Mesenchymal stem cell (in vitro differentiated cells and primary cell): ENCODE data around the gene ATP5PF.

ENCODE experiments used
- DNase-seq: peaks from one replicate; pipeline ENCODE4 v3.0.0-alpha.2; 2013
- H2AFZ ChIP-seq: one replicate; pipeline ENCODE4 v1.6.1; 2013; ENCODE audit warnings: low read depth, mild to moderate bottlenecking, control low read depth, inconsistent platforms, low read length, moderate library complexity
- H2AK5ac ChIP-seq: 2 replicates; pipeline ENCODE4 v1.6.1; 2013; ENCODE audit warnings: low read length, moderate library complexity, mild to moderate bottlenecking, inconsistent platforms; ENCODE audit not compliant: severe bottlenecking
- H2BK120ac ChIP-seq: one replicate; pipeline ENCODE4 v1.6.1; 2013; ENCODE audit warnings: low read depth, mild to moderate bottlenecking, inconsistent platforms, low read length, moderate library complexity
- H2BK12ac ChIP-seq, 2 experiments: one replicate each; pipeline ENCODE4 v1.6.1; 2013; ENCODE audit warnings: inconsistent platforms in 2 of 2, low read length in 2 of 2, mild to moderate bottlenecking in 2 of 2, moderate library complexity in 2 of 2, control low read depth in 1 of 2
- H2BK15ac ChIP-seq: one replicate; pipeline ENCODE4 v1.6.1; 2013; ENCODE audit warnings: mild to moderate bottlenecking, low read depth, inconsistent platforms; ENCODE audit not compliant: poor library complexity, severe bottlenecking
- H2BK5ac ChIP-seq: 2 replicates; pipeline ENCODE4 v1.6.1; 2013; ENCODE audit warnings: low read depth, mild to moderate bottlenecking, low read length, control low read depth, inconsistent platforms; ENCODE audit not compliant: poor library complexity, severe bottlenecking
- H3K14ac ChIP-seq, 2 experiments: one replicate each; pipeline ENCODE4 v1.6.1; 2013; ENCODE audit warnings: inconsistent platforms in 2 of 2, low read length in 2 of 2, control low read depth in 1 of 2, mild to moderate bottlenecking in 1 of 2, moderate library complexity in 1 of 2
- H3K18ac ChIP-seq, 2 experiments: one replicate each; pipeline ENCODE4 v1.6.1; 2013; ENCODE audit warnings: inconsistent platforms in 2 of 2, low read length in 2 of 2, control low read depth in 1 of 2, low read depth in 1 of 2, mild to moderate bottlenecking in 1 of 2
- H3K23ac ChIP-seq, 2 experiments: one replicate each; pipeline ENCODE4 v1.6.1; 2013; ENCODE audit warnings: inconsistent platforms in 2 of 2, low read length in 2 of 2, mild to moderate bottlenecking in 2 of 2, moderate library complexity in 2 of 2, control low read depth in 1 of 2
- H3K27ac ChIP-seq: 2 replicates; pipeline ENCODE4 v1.5.1; 2013; ENCODE audit warnings: mild to moderate bottlenecking, moderate library complexity, low read length, control low read depth, inconsistent platforms; ENCODE audit not compliant: poor library complexity, severe bottlenecking
- H3K27me3 ChIP-seq, 2 experiments: 2 replicates each; pipeline versions ENCODE4 v1.6.1 to v1.7.0; 2013; ENCODE audit warnings: low read length in 2 of 2, mild to moderate bottlenecking in 2 of 2, moderate library complexity in 2 of 2, control low read depth in 1 of 2, inconsistent platforms in 1 of 2; ENCODE audit not compliant: control insufficient read depth in 1 of 2, insufficient read depth in 1 of 2
- H3K36me3 ChIP-seq, 2 experiments: 2 replicates each; pipeline versions ENCODE4 v1.6.1 to v1.7.0; 2013; ENCODE audit warnings: low read length in 2 of 2, control low read depth in 1 of 2, inconsistent platforms in 1 of 2, low read depth in 1 of 2, mild to moderate bottlenecking in 1 of 2; ENCODE audit not compliant: insufficient read depth in 2 of 2, control insufficient read depth in 1 of 2
- H3K4ac ChIP-seq, 2 experiments: one replicate each; pipeline ENCODE4 v1.6.1; 2013; ENCODE audit warnings: inconsistent platforms in 2 of 2, low read length in 2 of 2, mild to moderate bottlenecking in 2 of 2, moderate library complexity in 2 of 2, control low read depth in 1 of 2, low read depth in 1 of 2
- H3K4me1 ChIP-seq: 2 replicates; pipeline ENCODE4 v1.6.1; 2013; ENCODE audit warnings: low read depth, low read length, control low read depth; ENCODE audit not compliant: control insufficient read depth, insufficient read depth
- H3K4me2 ChIP-seq: 2 replicates; pipeline ENCODE4 v1.6.1; 2013; ENCODE audit warnings: low read length, mild to moderate bottlenecking, inconsistent platforms; ENCODE audit not compliant: poor library complexity, severe bottlenecking
- H3K4me3 ChIP-seq, 2 experiments: 2 replicates each; pipeline versions ENCODE4 v1.5.1 to v1.7.0; 2013; ENCODE audit warnings: low read length in 2 of 2, mild to moderate bottlenecking in 2 of 2, control low read depth in 1 of 2, low read depth in 1 of 2; ENCODE audit not compliant: insufficient read depth in 1 of 2
- H3K79me1 ChIP-seq: replicated peaks from 2 replicates; pipeline ENCODE4 v1.6.1; 2013; ENCODE audit warnings: mild to moderate bottlenecking, control low read depth, low read length, inconsistent platforms; ENCODE audit not compliant: poor library complexity, severe bottlenecking
- H3K9ac ChIP-seq: 2 replicates; pipeline ENCODE4 v1.7.0; 2013; ENCODE audit warnings: mild to moderate bottlenecking, low read length, moderate library complexity
- H3K9me3 ChIP-seq: 2 replicates; pipeline ENCODE4 v1.7.0; 2013; ENCODE audit warnings: mild to moderate bottlenecking, low read length; ENCODE audit not compliant: control insufficient read depth
- H4K8ac ChIP-seq: one replicate; pipeline ENCODE4 v1.6.1; 2013; ENCODE audit warnings: inconsistent platforms, mild to moderate bottlenecking, low read length, moderate library complexity
- H4K91ac ChIP-seq: one replicate; pipeline ENCODE4 v1.6.1; 2013; ENCODE audit warnings: mild to moderate bottlenecking, low read length, inconsistent platforms
- WGBS: methylation state at CpG from one replicate; pipeline ENCODE4 v1.1.7; 2013; ENCODE audit warnings: mixed read lengths; 5-methylcytosine and 5-hydroxymethylcytosine counted together

ATP5PF gene

DNA sequence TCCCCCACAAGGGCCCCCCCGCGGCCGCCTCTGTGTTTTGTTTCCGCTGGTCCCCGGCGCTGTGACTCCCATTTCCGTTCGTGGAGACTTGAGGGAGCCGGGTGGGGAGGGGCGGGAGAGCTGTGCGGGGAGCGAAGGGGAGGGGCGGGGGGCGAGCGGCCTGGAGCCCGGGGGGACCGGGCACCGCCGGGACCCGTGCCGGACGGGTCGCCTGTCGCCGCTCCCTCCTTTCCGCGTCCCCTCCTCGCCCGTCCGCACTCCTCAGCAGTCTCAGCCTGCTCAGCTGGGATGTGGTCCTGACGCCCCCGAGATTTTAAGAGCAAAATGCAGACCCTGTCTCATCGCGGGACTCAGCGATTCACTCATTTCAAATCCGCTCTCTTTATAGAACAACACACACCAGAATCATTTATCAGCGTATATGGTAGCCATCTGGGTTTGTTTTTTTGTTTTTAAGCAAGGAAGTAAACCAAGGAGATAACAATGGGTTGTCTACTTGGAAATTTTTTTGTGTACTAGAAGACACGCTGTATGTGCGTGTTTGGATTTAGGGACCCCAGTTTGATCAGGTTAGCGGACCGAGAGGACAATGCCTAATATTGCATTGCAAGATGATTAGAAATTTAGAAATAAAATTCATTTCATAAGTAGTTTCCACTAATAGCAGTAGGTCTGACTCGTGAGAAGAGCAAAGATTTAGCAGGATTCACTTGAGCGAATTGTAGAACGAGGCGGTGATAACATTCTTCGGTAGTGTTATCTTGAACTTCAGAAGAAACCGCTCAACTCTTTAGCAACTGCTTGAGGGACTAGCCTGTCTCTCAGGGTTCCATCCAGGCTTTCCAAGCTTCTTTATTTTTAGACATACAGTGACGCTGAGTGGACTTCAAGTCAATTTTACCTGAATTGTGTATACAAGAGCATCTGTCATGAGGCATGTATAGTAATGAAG, 1.2 kb upstream of the ATP5PF start:
- Histone ChIP-seq H4K8ac (peak overlapping the region; percentile 93), H2BK5ac (peak overlapping the region; percentile 96), H3K27ac (peak overlapping the region; percentile 95), H3K79me1 (peaks cover 10% of the 10 kb centered on the region), H3K4me1 (peaks cover 6% of the 10 kb centered on the region), H2AK5ac (no peak overlapping the region), H3K36me3 (no peaks in the 10 kb centered on the region), H3K18ac (peak overlapping the region; percentile 93 to 94), H2BK15ac (no peak overlapping the region), H3K23ac (peak overlapping the region; percentile 41 to 94), H2AFZ (peak overlapping the region; percentile 89), H3K4me2 (peak overlapping the region; percentile 57), H3K4ac (peak overlapping the region; percentile 99), H4K91ac (peak overlapping the region; percentile 99), H3K14ac (peak overlapping the region; percentile 18 to 84), H3K27me3 (no peaks in the 10 kb centered on the region), H3K4me3 (peak overlapping the region; percentile 95 to 97), H2BK120ac (peak overlapping the region; percentile 98), H2BK12ac (peak overlapping the region in 1 of 2 experiments; percentile 39), H3K9me3 (no peaks in the 10 kb centered on the region), H3K9ac (peak overlapping the region; percentile 100)
- DNase-seq: peak; percentile 89
- WGBS: 2% methylated on average over 30 of the region's 48 CpGs

GRCh38 chr21:25734654-25734903, 125 bp downstream of the ATP5PF start:
- Histone ChIP-seq H2BK120ac (no peak overlapping the region), H3K27ac (peak overlapping the region; percentile 91), H2BK12ac (no peak overlapping the region), H3K4ac (peak overlapping the region in 1 of 2 experiments; percentile 98), H2BK15ac (no peak overlapping the region), H3K79me1 (peaks cover 13% of the 10 kb centered on the region), H3K4me2 (peak overlapping the region; percentile 80), H3K27me3 (no peaks in the 10 kb centered on the region), H3K18ac (peak overlapping the region in 1 of 2 experiments; percentile 85), H4K8ac (peak overlapping the region; percentile 62), H3K36me3 (peaks cover 0 to 7% of the 10 kb centered on the region in 2 experiments), H3K4me3 (peak overlapping the region; percentile 83 to 95), H2BK5ac (no peak overlapping the region), H3K14ac (peak overlapping the region in 1 of 2 experiments; percentile 91), H2AK5ac (no peak overlapping the region), H3K4me1 (peaks cover 6% of the 10 kb centered on the region), H2AFZ (peak overlapping the region; percentile 85), H3K9ac (peak overlapping the region; percentile 100), H4K91ac (no peak overlapping the region), H3K9me3 (no peaks in the 10 kb centered on the region), H3K23ac (peak overlapping the region in 1 of 2 experiments; percentile 52)
- 0% methylated on average over 10 of the region's 10 CpGs for WGBS
- no peak for DNase-seq

DNA sequence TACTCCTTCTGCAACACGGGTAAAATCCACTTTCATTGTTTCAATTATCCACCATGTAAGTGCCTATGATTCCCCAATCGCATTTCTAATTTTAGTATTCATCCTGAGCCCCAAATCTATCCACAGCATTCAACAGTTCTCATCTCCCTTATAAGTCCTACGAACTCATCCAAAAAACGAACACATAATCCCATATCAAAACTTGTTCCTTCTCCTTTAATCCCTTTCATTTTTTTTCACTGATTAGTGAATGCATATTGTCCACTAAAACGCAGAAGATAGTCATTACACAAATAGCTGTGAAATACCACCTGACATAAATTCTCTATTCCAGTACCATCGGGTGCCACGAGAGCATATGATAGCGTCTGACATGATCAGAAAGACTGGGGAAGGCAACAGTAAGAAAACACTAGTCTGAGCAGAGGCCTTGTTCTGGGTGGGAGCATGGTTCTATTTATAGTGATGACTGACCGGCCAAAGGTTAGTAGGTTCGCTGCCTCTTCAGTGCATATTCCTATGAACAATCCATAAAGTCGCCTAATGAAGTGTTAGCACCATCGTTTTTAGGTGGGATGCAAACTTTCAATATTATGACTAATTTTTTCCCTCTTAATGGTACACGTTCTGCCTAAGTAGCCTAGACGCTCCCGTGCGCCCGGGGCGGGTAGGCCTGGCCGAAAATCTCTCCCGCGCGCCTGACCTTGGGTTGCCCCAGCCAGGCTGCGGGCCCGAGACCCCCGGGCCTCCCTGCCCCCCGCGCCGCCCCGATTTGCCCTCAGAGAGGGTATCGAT, 648 bp downstream of the ATP5PF start:
- Histone ChIP-seq H4K91ac (no peak overlapping the region), H2AFZ (peak overlapping the region; percentile 85), H2BK15ac (no peak overlapping the region), H3K79me1 (peaks cover 9% of the 10 kb centered on the region), H3K36me3 (peaks cover 0 to 13% of the 10 kb centered on the region in 2 experiments), H4K8ac (peak overlapping the region; percentile 62), H3K14ac (no peak overlapping the region), H2AK5ac (no peak overlapping the region), H3K9me3 (no peaks in the 10 kb centered on the region), H2BK12ac (no peak overlapping the region), H3K9ac (peak overlapping the region; percentile 100), H3K4me1 (peaks cover 6% of the 10 kb centered on the region), H3K18ac (peak overlapping the region in 1 of 2 experiments; percentile 85), H3K4me3 (peak overlapping the region; percentile 83 to 95), H3K23ac (peak overlapping the region in 1 of 2 experiments; percentile 52), H3K4me2 (peak overlapping the region; percentile 80), H3K27me3 (no peaks in the 10 kb centered on the region), H2BK120ac (no peak overlapping the region), H3K4ac (peak overlapping the region in 1 of 2 experiments; percentile 98), H3K27ac (peak overlapping the region; percentile 91), H2BK5ac (no peak overlapping the region)
- DNase-seq: peak; percentile 61
- 11% methylated on average over 30 of the region's 30 CpGs for WGBS
